ENCODE results near the gene ZNF343.
A peak's percentile ranks its signal among the peaks of the same experiment; 100 is the strongest.
"Not testable (repeated sequence)": the region's sequence is repeated elsewhere in the genome, so short reads cannot be mapped to it uniquely, and the experiment has no call there.

Gene ZNF343

GRCh38 chr20:2508631-2509467, at the start of gene ZNF343:
ZNF343 (minus strand) TSS chr20:2508915; CDS start chr20:2493895, 15,020 bp downstream.
- DNase-seq, result peak; percentile 86 to 88 (median 88)

DNA sequence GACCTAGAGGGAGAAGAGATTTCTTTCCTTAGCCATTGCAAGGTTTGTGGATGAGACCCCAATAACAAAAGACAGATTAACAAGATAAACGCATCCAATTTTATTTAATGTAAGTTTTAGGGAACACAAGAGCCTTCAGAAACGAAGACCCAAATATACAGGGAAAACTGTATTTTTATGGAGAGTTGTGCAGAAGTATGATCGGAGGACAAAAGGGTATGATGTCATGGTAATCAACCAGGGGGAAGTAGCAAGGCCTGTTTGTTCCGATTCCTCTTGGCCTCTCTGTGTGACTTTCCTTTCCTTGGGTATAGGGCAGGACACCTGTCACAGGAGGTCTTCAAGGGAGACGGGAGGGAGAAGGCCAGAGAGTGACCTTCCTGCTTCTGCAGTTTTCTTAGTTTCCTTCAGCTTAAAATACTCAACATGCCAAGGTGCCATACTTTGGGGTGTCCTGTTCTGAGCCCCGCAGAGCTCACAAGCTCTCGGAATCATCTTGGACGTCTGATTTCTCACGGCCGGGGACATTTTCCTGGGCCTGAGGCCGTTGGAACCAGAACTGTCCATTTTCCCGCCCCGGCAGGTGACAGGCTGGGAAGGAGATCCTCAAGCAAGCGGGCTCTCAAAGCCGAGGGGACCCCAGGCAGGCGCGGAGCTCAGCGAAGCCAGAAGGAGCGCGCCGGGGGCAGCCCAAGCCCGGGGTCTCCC, 49.3 kb upstream of the ZNF343 start:
- DNase-seq, result no peak

GRCh38 chr20:2545594-2545993, 36.9 kb upstream of the ZNF343 start:
- no peak for DNase-seq

DNA sequence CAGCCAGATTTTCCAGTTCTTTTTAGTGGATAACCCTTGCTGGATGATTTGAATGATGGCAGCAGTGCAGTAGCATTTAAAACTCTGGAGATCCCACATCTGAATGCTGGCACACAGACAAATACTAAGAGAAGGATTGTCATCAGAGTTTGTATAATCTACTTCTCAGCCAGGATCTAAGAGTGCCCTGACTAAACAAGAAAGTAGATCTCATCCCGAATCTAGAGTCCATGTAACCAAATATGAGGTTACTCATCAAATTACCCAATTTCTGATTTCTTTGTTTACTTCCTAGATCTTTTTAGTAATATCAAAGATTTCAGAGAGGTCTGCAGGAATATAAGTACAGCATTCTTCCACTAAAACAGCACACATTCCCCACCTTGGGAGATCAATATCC, 35.5 kb upstream of the ZNF343 start:
- no peak for DNase-seq

DNA sequence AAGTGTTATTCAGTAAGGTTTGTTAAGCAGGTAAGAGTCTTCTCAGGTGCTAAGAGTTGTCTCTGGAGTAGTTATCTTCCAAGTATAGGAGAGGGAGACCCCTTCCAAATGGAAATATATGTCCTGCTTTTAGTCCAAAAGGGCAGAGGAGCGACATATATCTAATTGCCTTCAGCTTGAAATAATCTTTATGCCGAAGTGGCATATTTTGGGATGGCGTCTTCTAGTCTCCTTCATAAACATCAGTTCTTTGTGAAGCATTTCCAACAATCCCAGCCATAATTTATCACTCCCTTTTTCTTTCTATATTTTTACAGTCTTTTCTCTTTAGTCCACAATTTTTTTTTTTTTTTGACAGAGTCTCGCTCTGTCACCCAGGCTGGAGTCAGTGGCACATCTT, 33.6 kb upstream of the ZNF343 start:
- DNase-seq, result no peak

DNA sequence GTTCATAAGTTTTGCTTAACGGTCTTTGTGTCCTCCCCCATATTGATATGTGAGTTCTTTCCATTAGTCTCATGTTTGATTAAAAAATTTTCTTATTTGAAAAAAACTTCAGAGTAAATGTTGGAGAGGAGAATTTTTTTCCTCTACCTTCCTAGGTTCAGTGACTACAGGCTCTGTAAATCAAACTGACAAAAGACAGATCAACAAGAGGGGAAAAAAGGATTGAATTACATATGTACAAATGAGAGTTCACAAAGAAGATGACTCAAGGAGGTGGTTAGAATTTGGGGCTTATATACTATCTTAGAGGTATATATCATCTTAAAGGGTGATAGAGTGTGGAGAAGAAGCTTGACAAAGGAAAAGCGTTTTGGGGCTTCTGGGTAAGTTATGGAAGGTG, 33.2 kb upstream of the ZNF343 start:
- DNase-seq, result no peak

- no peak for DNase-seq
These were observed 30.4 kb upstream of the ZNF343 start for GRCh38 chr20:2538931-2539720.

DNA sequence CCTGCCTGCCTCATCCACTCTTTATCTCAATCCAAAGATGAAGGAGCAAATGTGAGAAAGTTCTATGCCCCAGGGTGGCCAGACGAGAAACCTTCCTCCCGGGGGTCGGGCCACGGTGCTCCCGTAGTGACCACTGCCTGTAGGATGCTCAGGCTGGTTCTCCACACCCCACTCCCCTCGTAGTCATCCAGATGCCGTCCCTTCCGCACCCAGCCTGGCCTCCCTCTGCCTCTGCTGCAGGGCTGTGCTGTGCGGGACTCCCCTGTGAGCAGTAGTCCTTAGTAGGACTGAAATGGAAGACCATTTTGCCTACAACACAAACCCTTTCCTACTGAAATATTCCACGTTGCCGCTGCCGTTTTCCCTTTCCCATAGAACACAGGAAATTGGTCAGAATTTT, 29.6 kb upstream of the ZNF343 start:
- no peak for DNase-seq

DNA sequence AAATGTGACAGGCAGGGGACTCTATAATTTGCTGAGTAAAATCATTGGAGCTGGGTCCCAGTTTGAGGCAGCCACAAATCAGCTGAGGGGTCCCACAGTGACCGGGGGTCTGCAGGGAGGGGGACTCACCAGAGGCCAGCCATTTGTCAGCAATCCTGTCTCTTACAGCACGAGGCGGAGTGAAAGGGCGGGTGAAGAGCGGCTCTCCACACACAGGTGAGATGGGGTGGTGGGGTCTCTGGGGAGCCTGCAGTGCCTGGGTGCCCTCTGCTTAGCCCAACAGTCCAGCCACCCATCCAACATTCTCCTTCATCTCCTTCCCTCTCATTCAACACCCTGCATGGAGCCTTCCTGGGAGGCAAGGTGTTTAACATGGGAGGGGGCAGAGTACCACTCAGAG, 28.4 kb upstream of the ZNF343 start:
- no peak for DNase-seq

- no peak for DNase-seq
These were observed 27.9 kb upstream of the ZNF343 start, which contains the start of gene TMC2 for GRCh38 chr20:2536560-2536986. TMC2 (plus strand) TSS chr20:2536573; CDS start chr20:2536622, 49 bp downstream.

DNA sequence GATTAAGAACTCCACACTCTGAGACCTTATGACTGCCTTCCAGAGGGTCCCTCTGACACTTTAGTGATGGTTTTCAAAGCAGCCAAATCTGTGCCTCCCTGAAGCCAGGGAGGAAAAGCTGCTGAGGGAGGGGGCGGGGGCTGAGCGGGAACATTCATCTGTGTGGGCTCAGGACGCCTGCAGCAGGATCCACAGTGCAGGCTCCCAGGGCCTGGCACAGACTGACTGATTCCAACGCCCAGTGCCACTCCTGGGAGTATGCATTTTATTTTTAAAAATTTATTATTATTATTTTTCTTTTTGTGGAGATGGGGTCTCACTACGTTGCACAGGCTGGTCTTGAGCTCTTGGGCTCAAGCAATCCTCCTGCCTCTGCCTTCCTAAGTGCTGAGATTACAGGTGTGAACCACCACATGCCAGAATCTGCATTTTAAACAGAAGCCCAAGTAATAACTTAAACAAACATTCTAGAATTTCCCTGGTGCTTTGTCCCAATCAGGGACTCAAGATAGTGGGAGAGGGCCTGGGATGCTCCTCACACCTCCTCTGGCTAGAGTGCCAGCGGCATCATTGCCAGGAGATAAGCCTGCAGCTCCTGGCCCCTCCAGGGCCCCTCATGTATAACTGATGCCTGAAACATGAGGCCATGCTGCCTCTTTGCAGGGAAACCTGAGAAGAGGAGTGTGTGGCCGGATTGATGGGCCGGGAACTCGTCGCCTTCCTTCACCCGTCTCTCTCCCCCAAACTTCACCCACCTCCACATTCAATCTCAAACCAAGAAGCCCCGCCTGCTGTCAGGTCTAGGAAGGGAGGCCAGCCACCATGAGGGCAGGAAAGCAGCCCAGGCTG, 27.2 kb upstream of the ZNF343 start:
- DNase-seq, result no peak

- DNase-seq, result no peak
These were observed 24.4 kb upstream of the ZNF343 start for GRCh38 chr20:2533118-2533517.

GRCh38 chr20:2528671-2529271, 20.1 kb upstream of the ZNF343 start:
- no peak for DNase-seq

- no peak for DNase-seq
These were observed 19.0 kb upstream of the ZNF343 start for GRCh38 chr20:2527762-2528161.

- not testable (repeated sequence) for DNase-seq
These were observed 17.5 kb upstream of the ZNF343 start for GRCh38 chr20:2526218-2526583.

DNA sequence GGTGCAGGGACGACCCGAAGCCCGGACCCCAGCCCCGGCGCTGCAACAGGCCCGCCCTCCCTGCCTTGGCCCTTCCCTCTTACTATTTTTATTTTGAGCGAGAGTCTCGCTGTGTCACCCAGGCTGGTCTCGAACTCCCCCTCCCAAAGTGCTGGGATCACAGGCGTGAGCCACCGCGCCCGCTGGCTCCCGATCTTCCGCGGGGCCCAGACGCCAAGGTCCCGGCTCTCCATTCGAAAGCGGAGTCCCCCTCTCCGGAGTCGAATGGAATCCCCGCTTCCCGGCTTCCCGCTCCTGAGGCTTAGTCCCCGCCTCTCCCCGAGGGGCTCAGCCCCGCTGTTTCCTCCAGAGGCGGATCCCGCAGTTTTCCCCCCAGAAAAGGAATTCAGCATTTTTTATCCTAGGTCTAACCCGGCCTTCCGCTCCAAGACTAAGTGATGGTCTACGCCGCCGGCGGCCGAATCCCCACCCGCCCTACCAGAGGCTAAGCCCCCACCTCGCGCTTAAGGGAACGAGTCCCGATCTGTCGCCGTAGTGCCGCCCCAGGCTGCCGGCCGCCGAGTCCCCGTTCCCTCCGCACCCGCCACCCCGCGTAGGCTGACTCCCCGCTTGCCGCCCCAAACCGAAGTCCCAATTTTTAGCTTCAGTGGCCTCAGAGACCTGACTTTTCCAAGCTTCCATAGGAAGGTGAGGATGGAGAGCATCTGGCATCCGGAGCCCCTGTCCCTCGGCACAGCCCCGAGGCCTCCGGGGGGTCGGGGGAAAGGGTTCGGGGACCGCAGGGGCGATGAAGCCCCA, 16.2 kb upstream of the ZNF343 start:
- peak; percentile 24 to 59 (median 55) for DNase-seq

DNA sequence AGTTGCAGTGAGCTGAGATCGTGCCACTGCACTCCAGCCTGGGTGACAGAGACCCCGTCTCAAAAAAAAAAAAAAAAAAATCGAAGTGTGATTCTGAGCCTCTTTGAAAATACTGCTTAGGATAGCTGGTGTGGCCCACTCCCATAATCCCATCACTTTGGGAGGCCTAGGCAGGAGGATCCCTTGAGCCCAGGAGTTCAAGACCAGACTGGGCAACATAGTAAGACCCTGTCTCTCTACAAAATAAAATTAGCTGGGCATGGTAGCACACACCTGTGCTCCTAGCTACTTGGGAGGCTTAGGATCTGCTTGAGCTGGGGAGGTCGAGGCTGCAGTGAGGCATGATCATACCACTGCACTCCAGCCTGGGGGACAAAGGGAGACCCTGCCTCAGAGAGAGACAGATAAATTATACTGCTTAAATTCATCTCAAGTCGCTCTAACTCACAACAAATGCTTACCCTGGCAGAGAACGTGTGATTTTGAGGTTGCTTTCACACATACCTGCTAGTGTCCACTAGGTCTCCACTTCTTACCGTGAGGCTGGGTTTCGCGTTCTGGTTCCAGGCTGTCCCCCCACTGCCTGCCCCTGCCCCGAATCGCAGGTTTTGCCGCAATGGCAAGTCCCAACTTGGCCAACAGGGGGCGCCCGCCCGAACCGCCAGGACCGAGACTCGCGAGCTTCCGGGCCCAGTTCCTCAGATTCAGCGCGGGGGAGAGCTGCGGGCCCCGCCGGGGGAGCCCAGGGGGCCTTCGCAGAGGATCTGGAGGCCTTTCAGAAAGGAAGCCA, 15.4 kb upstream of the ZNF343 start:
- peak; percentile 82 to 92 (median 90) for DNase-seq

DNA sequence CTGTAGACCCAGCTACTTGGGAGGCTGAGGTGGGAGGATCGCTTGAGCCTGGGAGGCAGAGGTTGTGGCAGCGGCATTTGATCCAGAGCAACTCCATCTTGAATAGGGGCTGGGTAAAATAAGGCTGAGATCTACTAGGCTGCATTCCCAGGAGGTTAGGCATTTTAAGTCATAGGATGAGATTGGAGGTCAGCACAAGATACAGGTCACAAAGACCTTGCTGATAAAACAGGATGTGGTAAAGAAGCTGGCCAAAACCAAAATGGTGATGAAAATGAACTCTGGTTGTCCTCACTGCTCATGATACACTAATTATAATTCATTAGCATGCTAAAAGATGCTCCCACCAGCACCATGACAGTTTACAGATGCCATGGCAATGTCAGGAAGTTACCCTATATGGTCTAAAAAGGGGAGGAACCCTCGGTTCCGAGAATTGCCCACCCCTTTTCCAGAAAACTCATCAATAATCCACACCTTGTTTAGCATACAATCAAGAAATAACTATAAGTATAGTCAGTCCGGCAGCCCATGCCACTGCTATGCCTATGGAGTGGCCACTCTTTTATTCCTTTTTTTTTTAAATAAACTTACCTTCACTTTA, 14.2 kb upstream of the ZNF343 start:
- not testable (repeated sequence) for DNase-seq

Measured in suppressor macrophage treated with lipopolysaccharide for 1 hour (primary cell).